ENCODE data around the gene PDLIM1.

The PDLIM1 gene

DNA sequence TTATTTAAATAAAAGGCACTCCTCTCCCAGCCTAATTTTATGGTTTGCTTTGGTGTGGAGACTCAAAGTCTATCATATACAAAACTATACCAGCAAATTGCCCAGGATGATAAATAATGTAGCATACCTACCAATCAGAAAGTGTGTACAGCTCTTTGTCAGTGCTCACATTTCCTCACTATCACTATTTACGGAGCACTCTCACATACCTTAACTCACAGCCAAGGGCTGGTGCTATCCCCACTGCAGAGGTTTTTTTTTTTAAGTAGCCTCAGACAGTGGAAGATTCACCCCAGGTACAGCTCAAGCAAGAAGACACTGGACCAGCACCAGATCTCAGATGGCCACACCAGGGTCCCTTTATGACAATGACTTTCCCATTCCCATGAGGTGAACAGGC lies 2.5 kb downstream of the PDLIM1 start:
- DNase-seq (ENCODE audit: low read depth): no peak

DNA sequence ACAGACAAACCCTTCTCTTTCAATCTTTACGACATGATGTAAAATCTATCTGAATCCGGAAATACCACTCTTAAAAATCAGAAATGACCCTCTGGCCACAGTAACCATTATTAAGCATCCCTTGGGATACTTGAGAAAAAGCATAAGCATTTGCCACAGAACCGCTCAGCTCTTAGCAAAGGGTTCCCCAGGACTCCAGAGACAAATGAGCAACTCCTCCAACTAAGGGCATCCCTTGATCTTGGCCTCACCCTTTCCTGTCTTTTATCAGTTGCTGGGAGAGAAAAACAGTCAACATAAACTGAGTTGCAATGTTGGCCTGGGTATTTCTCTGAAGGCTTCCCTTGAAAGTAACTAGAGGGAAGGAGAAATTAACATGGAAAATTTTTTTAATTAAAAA lies 3.5 kb downstream of the PDLIM1 start:
- DNase-seq (ENCODE audit: low read depth): no peak

DNA sequence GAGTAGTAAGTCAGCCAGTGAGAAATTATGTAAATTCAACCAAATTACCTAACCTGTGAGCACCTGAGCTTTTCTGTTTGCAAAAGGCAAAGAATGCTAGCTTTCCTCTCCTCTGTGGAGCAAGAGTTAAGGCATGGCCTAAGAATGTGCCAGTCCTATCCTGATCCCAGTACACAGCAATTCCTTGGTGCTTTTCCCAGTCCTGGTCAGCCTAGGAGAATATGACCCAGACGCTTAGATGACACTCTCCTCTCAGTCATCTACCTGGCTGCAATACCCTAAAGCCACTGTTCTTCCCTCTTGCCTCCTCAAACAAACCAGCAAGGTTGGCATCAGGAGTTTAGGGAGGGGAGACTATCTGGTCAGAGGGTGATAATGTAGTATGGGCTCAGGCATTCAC lies 4.1 kb downstream of the PDLIM1 start:
- DNase-seq (ENCODE audit: low read depth): no peak

DNA sequence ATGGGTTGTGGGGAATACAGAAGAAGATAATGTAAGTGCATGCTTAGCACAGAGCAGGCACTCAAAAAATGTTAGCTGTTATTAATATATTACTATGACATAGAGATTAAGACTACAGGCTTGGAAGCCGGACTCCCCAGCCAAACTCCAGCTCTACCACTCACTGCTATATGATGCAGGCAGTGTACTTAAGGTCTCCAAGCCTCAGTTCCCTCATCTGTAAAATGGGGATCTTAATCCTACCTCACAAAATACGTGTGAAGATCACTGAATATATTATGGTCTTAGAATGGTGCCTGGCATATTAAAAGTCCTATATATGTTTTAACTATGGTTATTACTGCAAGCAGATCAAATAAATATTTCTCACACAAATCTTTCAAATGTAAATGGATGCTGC lies 5.2 kb downstream of the PDLIM1 start:
- no peak for DNase-seq (ENCODE audit: low read depth)

DNA sequence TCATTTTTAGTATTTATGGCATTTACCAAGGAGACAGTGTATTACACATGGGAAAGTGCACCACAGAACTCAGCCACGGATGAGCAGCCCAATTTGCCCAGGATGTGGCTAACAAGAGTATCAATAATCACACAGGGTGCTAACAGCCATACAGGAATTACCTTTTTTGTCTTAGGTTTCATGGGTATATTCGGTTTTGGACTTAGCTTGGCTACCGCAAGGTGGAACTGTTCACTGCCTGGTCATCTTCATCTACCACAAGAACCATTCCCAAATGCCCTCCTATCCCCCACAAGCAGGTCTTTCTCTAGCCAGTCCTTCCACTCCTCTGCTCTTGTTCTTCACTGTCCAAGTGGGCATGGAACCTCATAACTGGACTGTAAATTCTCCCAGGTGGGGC lies 6.0 kb downstream of the PDLIM1 start:
- DNase-seq (ENCODE audit: low read depth): no peak

DNA sequence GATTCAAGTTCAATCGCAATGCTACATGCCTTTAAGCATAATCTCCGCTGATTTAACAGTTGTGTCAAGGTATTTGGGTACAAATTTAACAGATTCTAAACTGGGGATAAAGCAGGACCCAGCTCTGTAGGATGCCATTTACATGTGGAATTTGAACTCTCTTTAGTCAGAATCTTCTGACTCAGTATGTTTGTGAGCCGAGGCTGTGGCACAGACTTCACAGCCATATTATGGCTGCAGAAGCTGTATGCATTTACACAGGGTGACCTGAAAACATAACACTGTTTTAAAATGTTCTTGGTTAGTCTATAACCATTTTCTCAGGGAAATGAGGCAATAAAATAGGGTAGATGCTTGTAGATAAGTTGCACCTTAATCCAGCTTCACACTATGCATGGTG lies 8.7 kb downstream of the PDLIM1 start:
- no peak for DNase-seq (ENCODE audit: low read depth)

DNA sequence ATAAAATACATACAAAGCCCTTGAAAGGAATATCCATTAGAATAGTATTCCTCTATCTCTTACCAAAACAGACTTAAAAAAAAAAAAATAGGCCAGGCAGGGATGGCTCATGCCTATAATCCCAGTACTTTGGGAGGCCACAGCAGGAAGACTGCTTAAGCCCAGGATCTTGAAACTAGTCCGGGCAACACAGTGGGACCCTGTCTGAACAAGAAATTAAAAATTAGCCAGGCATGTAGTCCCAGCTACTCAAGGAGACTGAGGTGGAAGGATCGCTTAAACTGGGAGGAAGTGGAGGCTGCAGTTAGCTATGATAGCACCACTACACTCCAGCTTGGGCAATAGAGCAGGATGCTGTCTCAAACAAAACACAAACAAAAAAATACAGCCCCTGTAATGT lies 9.6 kb downstream of the PDLIM1 start:
- no peak for DNase-seq (ENCODE audit: low read depth)

DNA sequence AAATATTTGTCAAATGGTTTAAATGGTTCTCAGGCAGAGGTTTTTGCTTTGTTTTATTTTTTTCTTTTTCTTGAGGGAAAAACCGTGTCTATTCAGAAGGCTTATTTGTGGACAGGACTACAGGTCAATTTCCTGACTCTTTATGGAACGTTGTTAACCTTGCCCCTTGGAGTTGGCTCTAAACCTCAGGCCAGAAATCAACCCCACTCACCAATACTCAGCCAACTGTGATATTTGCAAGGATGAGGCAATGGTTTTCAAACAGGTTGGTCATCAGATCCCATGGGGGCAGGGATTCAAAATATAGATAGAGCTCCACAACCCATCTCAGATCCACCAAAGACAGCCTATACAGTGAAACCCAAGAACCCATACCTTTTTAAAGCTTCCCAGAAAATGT lies 10.2 kb downstream of the PDLIM1 start:
- no peak for DNase-seq (ENCODE audit: low read depth)

DNA sequence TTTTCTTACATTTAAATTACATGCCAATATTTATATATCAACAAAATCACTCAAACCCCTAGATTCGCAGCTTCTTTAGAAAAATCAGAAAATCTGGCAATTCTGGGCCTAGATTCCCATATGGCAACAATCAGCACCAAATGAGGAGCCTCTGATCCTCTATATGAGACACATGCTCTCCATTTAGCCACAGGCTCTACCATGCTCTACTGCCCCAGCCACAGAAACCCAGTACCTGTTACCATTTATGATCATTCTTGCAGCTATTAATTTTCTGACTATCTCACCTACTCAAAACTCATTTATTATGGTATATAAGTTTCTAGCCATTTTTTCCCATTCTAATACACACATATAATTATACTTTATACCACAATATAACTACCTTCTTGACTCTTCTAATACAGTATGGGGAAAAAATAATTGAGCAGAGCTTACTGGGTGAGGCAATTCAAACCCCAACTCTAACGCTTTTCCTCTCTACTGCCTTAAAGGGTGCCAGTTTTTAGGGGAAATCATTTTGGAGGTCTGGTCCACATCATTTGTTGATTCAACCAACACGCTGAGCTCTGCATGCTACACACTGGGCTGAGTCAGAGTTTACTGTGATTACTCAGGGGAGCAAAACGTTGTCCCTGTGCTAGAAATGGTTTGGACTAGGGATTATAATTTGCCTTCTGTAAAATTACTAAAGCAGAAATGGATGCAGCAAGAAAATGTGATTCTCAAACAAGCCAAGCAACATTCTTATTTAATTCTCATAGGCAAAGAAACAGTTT lies 11.6 kb downstream of the PDLIM1 start:
- DNase-seq (ENCODE audit: low read depth): no peak

DNA sequence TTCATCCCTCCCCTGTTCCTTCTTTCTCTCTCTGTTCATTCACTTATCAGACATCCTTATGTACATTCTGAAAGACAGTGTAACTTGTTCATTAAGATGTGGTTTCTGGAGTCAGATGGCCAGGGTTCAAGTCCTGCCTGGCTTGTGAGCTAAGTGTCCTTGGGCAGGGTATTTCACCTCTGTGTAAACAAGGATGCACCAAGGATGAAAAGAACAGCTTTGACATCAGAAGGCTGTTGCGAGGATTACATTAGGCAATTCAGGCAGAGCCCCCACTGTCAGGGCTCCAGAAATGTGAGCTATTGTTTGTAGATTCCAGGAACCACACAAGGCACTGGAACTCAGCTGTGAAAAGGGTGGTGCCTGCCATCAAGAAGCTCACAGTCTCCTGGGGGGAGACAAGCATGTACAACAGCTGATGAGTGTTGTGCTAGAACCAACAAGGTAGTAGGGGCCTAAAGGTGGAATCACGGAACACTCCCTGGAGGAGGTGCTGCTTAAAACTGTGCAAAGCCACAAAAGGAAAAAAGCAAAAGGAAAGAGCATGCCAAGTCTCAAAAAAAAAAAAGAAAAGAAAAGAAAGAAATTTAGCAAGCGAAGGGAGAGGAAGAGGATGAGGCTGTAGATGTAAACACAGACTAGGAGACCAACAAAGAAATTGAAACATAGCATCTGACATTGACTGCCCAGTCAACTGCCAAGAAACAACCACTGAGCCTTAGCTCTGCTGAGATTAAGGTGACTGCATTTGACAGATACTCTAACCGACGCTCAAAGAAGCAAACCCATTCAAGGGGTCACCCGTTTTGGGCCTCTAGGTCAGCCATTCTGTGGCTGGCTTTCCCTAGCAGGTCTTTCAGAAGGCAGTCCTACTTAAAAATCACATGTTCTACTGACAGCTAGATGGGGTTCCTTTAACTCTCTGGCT lies 12.5 kb downstream of the PDLIM1 start:
- no peak for DNase-seq (ENCODE audit: low read depth)

DNA sequence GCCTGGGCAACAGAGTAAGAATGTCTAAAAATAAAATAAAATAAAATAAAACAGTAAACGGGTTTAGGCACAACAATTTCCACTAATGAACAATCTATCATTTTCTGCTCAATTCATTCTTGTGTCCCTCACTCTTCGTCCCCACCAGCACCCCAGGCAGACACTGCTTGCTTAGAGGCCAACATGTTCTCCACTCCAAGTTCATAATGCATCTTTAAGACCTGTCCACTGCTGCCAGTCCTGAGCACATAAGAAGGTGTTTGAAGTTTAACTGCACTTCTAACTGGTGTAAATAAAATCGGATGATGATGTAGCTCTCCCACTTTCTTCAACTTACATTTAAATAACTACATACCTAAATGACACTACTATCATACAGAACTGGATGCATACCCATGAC lies 13.2 kb downstream of the PDLIM1 start:
- no peak for DNase-seq (ENCODE audit: low read depth)

DNA sequence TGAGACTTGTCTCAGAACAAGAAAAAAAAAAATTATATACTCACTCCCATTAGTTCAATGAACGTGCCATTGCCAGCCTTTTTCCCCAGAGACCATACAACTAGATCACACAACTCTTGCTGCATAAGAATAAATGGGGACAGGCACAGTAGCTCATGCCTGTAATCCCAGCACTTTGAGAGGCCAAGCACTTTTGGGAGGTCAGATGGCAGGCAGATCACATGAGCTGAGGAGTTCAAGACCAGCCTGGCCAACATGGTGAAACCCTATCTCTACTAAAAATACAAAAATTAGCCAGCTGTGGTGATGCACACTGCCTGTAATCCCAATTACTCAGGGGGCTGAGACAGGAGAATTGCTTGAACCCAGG lies 13.6 kb downstream of the PDLIM1 start:
- DNase-seq (ENCODE audit: low read depth): no peak

DNA sequence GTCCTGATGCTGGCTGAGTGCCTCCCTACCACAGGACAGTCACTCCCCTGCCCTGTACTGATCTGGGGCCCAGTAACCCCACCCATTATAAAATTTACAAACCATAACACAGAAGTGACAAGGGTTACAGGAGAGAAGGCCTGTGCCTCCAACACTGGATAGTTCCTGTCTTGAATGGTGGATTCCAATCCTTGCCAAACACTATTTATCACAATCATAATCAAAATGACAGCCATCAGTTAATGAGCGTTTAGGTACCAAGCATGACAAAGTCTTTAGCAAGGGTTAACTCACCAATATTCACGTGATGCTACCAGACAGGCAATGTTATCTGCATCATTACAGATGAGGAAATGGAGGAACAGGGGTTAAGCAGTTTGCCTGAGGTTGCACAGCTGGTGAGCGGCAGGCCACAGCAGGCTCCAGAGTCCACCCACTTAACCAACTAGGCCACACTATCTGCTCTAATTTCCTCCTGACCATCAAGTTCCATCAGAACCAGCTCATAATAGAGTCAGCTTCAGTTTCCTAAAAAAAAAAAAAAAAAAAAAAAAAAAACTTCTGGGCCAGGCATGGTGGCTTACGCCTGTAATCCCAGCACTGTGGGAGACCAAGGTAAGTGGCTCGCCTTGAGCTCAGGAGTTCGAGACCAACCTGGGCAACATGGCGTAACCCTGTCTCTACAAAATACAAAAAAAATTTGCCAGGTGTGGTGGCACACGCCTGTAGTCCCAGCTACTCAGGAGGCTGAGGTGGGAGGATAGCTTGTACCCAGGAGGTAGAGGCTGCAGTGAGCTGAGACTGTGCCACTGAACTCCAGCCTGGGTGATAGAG lies 14.2 kb downstream of the PDLIM1 start:
- no peak for DNase-seq (ENCODE audit: low read depth)

DNA sequence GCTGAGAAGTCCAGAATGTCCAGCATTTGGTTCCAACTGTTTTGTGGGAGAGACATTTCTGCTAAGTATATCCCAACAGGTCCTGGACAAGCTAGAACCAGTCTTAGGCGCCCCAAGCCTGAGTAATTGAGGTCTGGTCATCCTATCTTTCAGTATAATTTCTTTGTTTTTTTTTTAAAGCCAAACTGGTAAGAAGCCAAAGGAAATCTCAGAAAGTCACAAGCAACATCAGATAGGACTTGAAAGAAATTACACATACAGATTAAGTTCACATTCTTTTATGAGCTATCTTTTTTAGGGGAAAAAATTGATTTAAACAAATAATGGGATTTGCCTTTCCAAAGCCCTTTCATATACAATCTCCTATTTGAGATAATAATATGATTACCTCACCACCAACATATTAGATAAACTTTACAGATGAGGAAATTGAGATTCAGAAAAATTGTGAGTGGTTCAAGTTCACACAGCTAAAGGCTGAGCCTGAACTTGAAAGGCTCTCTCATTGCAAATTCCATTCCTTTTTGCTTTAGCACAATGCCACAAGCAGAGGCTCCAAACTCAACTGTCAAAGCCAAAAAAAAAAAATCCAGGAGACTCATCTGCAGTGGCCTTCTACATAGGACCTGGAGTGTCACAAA lies 15.0 kb downstream of the PDLIM1 start:
- no peak for DNase-seq (ENCODE audit: low read depth)

DNA sequence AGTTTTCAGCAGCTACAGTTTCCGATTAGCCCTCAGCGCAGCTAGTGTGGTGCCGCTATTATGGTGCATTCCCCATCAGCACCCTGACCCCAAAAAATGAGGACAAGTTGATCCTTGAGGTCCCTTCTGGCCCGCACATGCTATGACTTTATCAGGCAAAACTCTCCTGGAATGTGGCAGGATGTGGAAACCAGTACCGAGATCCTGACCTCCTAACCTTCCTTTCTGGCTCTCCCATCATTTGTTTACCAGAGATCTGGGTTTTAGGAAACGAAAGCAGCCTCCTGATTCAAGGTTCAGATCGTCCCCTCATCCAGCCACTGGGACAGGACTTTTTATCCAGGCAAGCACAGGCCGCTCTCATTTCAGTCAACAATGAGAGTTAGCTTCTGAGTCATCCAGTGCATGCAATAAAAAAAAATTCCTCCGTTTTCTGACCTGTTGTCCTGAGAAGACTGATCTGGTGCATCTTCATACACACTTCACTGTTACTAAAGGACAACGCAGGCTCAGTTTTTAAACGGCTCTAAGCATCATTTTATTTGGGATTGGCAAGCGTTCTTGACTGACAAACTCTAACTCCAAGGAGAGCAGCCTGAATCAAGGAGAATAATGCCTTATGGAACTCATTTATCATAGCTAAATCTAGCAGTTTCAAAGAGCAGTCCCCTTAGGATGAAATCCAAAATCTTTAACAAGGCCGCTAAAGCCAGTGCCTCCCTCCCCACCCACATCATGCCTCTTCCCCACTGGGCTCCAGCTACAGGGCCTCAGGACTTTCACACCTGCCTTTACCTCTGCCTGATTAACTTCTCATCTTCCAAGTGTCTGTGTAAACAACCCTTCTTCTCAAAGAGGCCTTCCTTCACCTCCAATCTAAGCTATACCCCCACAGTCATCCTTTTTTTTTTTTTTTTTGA lies 17.1 kb downstream of the PDLIM1 start:
- no peak for DNase-seq (ENCODE audit: low read depth)

DNA sequence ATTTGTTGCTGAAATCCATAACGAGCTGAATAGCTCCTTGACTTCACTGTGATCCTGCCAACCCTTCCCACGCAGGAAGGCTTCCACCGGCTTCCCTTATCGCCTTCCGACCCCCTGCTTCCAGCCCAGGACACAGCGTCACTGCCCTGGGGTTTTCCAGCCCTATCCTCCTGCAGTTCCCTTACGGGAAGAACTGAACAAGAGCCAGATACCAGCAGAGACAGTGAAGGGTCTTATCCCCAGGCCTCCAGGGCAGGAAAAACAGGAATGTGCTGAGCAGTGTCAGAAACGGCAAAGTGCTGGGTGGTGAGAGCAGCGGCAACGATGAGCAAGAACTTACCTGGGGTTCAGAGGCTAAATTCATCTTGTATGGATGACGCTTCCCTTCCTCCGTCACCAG lies 22.4 kb downstream of the PDLIM1 start:
- DNase-seq (ENCODE audit: low read depth): no peak

DNA sequence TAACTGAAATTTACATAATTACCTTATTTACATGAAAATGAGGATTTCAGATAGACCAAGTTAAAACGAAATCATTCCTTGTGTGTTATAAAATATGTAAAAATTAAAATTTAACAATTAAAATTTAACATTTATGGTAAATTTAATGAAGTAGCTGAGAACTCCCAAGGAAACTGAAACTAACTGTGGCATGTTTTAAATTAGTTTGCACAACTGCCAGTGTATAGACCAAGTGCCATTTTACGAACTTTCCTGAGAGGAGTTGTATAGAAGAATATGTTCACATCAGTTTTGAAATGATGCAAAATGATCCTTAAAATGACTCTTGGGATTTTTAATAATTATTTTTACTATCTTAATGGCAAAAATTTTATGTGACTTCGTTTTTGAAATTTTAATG lies 23.6 kb downstream of the PDLIM1 start:
- DNase-seq (ENCODE audit: low read depth): no peak

DNA sequence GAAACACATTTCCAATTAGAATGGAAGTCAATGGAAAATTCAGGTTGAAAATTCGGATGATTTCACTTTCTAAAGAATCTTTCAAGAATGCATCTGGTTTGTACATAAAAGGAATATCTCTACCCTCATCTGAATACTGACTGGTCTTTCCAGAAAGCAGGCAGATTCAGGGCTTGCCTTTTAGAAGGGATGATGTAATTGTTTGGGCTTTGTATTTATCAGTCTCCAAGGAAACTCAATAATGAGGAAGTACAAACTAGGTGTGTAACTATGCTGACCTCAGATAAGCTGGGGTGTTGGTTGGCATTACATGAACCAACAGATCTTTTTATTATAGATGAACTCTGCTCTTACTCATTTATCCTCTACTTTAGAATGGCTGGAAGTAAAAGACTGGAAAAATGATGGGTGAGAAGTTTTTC lies 24.1 kb downstream of the PDLIM1 start:
- no peak for DNase-seq (ENCODE audit: low read depth)

DNA sequence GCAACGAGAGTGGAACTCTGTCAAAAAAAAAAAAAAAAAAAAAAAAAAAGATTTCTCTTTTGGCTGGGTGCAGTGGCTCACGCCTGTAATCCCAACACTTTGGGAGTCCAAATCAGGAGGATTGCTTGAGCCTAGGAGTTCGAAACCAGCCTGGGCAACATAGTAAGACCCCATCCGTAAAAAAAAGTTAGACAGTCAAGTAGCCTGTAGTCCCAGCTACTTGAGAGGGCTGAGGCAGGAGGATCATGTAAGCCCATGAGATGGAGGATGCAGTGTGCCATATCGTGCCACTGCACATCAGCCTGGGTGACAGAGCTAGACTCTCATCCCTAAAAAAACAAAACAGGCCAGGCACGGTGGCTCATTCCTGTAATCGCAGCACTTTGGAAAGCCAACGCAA lies 25.2 kb downstream of the PDLIM1 start:
- DNase-seq (ENCODE audit: low read depth): no peak

DNA sequence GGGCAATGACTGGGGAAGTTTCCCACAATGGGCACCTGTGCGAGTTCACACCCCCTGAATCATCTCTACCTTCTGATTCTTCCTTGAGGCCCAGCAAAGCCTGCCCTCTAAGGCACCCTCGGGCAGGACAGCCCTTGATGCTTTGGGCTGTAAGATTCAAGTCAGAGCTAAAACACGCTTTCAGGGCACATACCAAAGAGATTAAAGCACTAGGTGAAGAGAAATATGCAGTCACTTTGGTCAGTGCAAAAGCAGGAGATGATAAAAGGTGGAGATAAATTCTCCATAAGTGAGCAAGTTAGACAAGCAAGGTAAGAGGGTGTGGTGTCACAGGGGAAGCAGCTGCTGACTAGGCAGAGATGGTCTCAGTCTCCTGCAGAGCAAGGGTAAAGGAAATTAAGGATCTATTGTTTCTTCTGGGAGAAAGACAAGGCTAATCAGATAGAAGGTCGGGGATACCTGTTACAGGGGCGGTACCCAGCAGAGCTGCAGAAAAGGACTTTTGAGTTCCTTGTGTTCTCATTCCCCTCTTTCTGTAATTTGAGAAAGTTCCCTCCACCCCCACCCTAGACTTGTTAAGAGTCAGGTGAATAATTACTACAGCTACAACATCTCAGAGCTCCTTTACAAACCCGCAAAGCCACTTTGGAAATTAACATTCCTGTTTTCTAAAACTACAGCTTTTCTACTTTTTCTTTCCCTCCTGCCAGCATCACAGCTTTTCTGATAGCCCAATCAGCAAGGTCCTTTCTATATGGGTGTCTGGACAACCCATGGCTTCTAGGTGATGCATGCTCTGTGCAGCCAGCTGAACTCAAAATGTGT lies 26.4 kb downstream of the PDLIM1 start:
- no peak for DNase-seq (ENCODE audit: low read depth)

Data from activated T-cell treated with anti-CD3 and anti-CD28 coated beads for 1 hour (primary cell).